ENCODE measurements around the gene GSN. TPM values are rescaled to one million over a fixed set of nuclear protein-coding genes. Genes with fewer than 3 reads are reported as not detected.

GSN gene
- polyA plus RNA-seq, 3 donors, result 67.4 to 187 (median 95.8) TPM

DNA sequence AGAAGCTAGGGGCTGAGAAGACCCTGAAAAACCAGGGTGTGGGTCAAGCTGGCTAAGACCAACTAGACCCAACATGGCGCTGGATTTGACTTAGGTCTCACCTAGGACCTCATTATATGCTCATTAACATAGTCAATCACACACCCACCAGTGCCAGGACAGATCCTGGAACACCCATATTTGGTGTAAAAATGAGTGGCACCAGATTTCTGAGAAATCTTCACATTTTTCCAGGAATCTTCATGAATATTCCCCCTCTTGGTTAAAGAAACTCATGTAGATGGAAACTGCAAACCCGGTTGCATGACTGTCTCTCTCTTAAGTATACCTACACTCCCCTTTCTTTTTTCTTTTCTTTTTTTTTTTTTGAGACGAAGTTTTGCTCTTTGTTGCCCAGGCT is 48.4 kb upstream of the GSN start:
- no peaks in the 10 kb centered on the region for H3K36me3 ChIP-seq (replicated peaks in 1 of 2; ENCODE audit: control insufficient read depth in 1 of 2, insufficient read depth in 2 of 2, low read length in 2 of 2)
- no peak for DNase-seq
- H3K9ac ChIP-seq (ENCODE audit: insufficient read depth, low read length, poor library complexity, severe bottlenecking), result no peak overlapping the region
- peaks cover 0 to 1% (median 0%) of the 10 kb centered on the region in 3 donors for H3K27me3 Mint-ChIP-seq (ENCODE audit: low read depth in 3 of 3)
- no peaks in the 10 kb centered on the region for H3K27me3 ChIP-seq (ENCODE audit: control insufficient read depth in 2 of 2, insufficient read depth in 2 of 2, low read length in 2 of 2)
- no peaks in the 10 kb centered on the region for H4K20me1 ChIP-seq (ENCODE audit: insufficient read depth, low read length)
- H3K79me2 ChIP-seq (ENCODE audit: insufficient read depth, low read length), result no peaks in the 10 kb centered on the region
- H3K4me2 ChIP-seq (replicated peaks; ENCODE audit: extremely low read depth, low read length, poor library complexity, severe bottlenecking), result no peak overlapping the region
- H3K4me1 ChIP-seq (ENCODE audit: control insufficient read depth in 1 of 2, insufficient read depth in 2 of 2, low read length in 2 of 2), result peaks cover 23 to 32% of the 10 kb centered on the region in 2 donors
- peaks cover 3 to 7% of the 10 kb centered on the region in 2 donors for H3K36me3 Mint-ChIP-seq
- H3K4me1 Mint-ChIP-seq, result peaks cover 29% of the 10 kb centered on the region
- H3K27ac ChIP-seq (ENCODE audit: low read depth in 1 of 2, low read length in 2 of 2), result no peak overlapping the region
- no peaks in the 10 kb centered on the region for H3K9me3 Mint-ChIP-seq
- intact Hi-C loops (cut with micrococcal nuclease), result loop anchor here in 1 of 2 donors (10.0 kb wide), 1 partner anchor 45 kb away; the partner anchor contains the start of gene GSN
- no peaks in the 10 kb centered on the region for H3K9me3 ChIP-seq (replicated peaks in 1 of 2; ENCODE audit: control insufficient read depth in 1 of 2, insufficient read depth in 1 of 2, low read length in 2 of 2)
- no peak overlapping the region for H3K4me3 ChIP-seq (replicated peaks in 1 of 3; ENCODE audit: low read depth in 2 of 3, low read length in 3 of 3)
- H2AFZ ChIP-seq (ENCODE audit: insufficient read depth, low read depth, low read length, poor library complexity, severe bottlenecking), result no peak overlapping the region
- no peak overlapping the region for H3K4me3 Mint-ChIP-seq
- TF ChIP-seq CTCF (IDR thresholded peaks at IDR 0.05), result no peak
- H3K27ac Mint-ChIP-seq, result no peak overlapping the region
- WGBS (ENCODE audit: insufficient coverage), result 100% methylated on average over 2 of the region's 3 CpGs

DNA sequence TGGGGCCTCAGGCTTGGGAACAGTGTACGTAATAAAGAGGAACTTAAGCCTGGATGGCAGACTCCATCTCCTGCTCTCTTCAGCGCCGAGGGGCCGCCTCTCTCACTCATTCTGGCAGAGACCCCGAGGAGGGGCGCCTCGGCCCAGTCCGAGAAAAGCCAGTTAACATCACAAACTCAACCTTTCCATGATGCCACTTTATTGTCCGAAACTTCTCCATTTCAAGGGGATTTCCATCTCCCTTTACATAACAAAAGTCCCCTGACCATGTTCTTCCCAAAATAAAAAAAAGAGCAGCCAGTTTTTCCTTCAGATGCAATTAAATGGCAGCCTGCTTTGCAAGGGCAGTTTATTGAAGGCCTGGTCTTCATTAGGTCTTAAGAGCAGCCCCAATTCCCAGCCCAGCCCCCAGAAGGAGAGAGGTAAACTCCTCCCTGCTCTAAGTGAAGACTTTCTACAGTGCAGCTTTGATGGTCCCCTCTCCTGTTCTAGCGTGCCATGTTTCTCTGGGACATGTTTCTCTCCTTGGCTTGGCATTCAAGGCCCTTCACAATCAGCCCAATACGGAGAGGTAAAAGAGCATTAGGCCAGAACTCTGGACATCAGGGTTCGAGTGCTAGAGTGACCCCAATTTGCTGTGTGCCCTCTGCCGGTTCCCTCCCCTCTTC is 46.8 kb upstream of the GSN start:
- intact Hi-C loops (cut with micrococcal nuclease), result no loop called here

More for the DNA sequence above, 46.8 kb upstream of the GSN start:
- peaks cover 22 to 30% of the 10 kb centered on the region in 2 donors for H3K4me1 ChIP-seq (ENCODE audit: control insufficient read depth in 1 of 2, insufficient read depth in 2 of 2, low read length in 2 of 2)
- DNase-seq, result peak; percentile 54 to 83 (median 58)
- peak overlapping the region in 1 of 3 experiments; percentile 27 for H3K4me3 ChIP-seq (replicated peaks in 1 of 3; ENCODE audit: low read depth in 2 of 3, low read length in 3 of 3)
- no peaks in the 10 kb centered on the region for H3K79me2 ChIP-seq (ENCODE audit: insufficient read depth, low read length)
- no peak overlapping the region for H3K9ac ChIP-seq (ENCODE audit: insufficient read depth, low read length, poor library complexity, severe bottlenecking)
- Mint-ChIP-seq H3K27me3 (ENCODE audit: low read depth in 3 of 3) (peaks cover 0 to 2% (median 1%) of the 10 kb centered on the region in 3 donors), H3K36me3 (peaks cover 3 to 6% of the 10 kb centered on the region in 2 donors), H3K27ac (peak overlapping the region; percentile 62 to 89 (median 79)), H3K4me1 (peaks cover 28% of the 10 kb centered on the region), H3K4me3 (peak overlapping the region; percentile 68 to 83), H3K9me3 (no peaks in the 10 kb centered on the region)
- peak overlapping the region in 1 of 2 donors; percentile 38 for H3K27ac ChIP-seq (ENCODE audit: low read depth in 1 of 2, low read length in 2 of 2)
- no peaks in the 10 kb centered on the region for H3K27me3 ChIP-seq (ENCODE audit: control insufficient read depth in 2 of 2, insufficient read depth in 2 of 2, low read length in 2 of 2)
- H4K20me1 ChIP-seq (ENCODE audit: insufficient read depth, low read length), result no peaks in the 10 kb centered on the region
- 23% methylated on average over 9 of the region's 13 CpGs for WGBS (ENCODE audit: insufficient coverage)
- peak overlapping the region; percentile 77 for H2AFZ ChIP-seq (ENCODE audit: insufficient read depth, low read depth, low read length, poor library complexity, severe bottlenecking)
- H3K9me3 ChIP-seq (replicated peaks in 1 of 2; ENCODE audit: control insufficient read depth in 1 of 2, insufficient read depth in 1 of 2, low read length in 2 of 2), result no peaks in the 10 kb centered on the region
- TF ChIP-seq CTCF (IDR thresholded peaks at IDR 0.05), result no peak
- peak overlapping the region; percentile 60 for H3K4me2 ChIP-seq (replicated peaks; ENCODE audit: extremely low read depth, low read length, poor library complexity, severe bottlenecking)
- H3K36me3 ChIP-seq (replicated peaks in 1 of 2; ENCODE audit: control insufficient read depth in 1 of 2, insufficient read depth in 2 of 2, low read length in 2 of 2), result no peaks in the 10 kb centered on the region

All from CD14-positive monocyte (primary cell).